Measurements from ENCODE around the gene WDR44.

DNA sequence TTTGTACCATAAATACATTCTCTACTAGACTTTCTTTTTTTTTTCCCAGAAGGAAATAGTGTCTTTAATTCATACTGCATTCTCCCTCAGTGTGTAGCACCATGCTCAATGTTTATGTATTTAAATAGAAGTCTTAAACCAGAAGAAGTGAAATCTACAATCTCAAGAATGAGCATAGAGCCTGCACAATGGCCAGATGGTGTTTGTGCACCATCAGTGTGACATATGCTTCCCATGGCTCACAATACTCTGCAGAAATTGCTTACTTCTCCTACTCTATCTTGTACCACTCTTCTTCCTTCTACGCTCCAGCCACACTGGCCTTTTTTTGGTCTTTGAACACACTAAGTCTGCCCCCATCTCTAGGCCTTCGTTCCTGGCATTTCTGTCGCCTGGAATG lies 147.1 kb downstream of the WDR44 start:
- no peak for TF ChIP-seq FOS (IDR thresholded peaks at IDR 0.05; ENCODE audit: borderline replicate concordance, insufficient read depth, low read length)
- TF ChIP-seq, protein P1, sequence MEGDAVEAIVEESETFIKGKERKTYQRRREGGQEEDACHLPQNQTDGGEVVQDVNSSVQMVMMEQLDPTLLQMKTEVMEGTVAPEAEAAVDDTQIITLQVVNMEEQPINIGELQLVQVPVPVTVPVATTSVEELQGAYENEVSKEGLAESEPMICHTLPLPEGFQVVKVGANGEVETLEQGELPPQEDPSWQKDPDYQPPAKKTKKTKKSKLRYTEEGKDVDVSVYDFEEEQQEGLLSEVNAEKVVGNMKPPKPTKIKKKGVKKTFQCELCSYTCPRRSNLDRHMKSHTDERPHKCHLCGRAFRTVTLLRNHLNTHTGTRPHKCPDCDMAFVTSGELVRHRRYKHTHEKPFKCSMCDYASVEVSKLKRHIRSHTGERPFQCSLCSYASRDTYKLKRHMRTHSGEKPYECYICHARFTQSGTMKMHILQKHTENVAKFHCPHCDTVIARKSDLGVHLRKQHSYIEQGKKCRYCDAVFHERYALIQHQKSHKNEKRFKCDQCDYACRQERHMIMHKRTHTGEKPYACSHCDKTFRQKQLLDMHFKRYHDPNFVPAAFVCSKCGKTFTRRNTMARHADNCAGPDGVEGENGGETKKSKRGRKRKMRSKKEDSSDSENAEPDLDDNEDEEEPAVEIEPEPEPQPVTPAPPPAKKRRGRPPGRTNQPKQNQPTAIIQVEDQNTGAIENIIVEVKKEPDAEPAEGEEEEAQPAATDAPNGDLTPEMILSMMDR (IDR thresholded peaks at IDR 0.05; ENCODE audit: extremely low read depth in 1 of 2, insufficient read depth in 1 of 2, low read depth in 1 of 2, low read length in 2 of 2) = no peak
